ENCODE measurements around the gene GRAMD2B.
"Not testable (repeated sequence)": the region's sequence is repeated elsewhere in the genome, so short reads cannot be mapped to it uniquely, and the experiment has no call there.

GRAMD2B gene

GRCh38 chr5:126516852-126517251, 93.6 kb downstream of the GRAMD2B start:
- DNase-seq (ENCODE audit: low read depth): no peak
- H3K4me3 ChIP-seq (ENCODE audit: low read depth, low read length): no peak overlapping the region
- no peak for TF ChIP-seq CTCF (IDR thresholded peaks at IDR 0.05; ENCODE audit: control insufficient read depth, extremely low read depth, insufficient read depth)

- not testable (repeated sequence) for H3K4me3 ChIP-seq (ENCODE audit: low read depth, low read length); DNase-seq (ENCODE audit: low read depth)
Observed at GRCh38 chr5:126519223-126519622, 96.0 kb downstream of the GRAMD2B start.

- no peak for DNase-seq (ENCODE audit: low read depth)
- no peak for TF ChIP-seq CTCF (IDR thresholded peaks at IDR 0.05; ENCODE audit: control insufficient read depth, extremely low read depth, insufficient read depth)
- no peak overlapping the region for H3K4me3 ChIP-seq (ENCODE audit: low read depth, low read length)
Observed at GRCh38 chr5:126519637-126520592, 96.7 kb downstream of the GRAMD2B start.

- no peak overlapping the region for H3K4me3 ChIP-seq (ENCODE audit: low read depth, low read length)
- DNase-seq (ENCODE audit: low read depth): no peak
- no peak for TF ChIP-seq CTCF (IDR thresholded peaks at IDR 0.05; ENCODE audit: control insufficient read depth, extremely low read depth, insufficient read depth)
Observed at GRCh38 chr5:126520593-126520953, 97.4 kb downstream of the GRAMD2B start.

- TF ChIP-seq CTCF (IDR thresholded peaks at IDR 0.05; ENCODE audit: control insufficient read depth, extremely low read depth, insufficient read depth): no peak
- H3K4me3 ChIP-seq (ENCODE audit: low read depth, low read length): no peak overlapping the region
- DNase-seq (ENCODE audit: low read depth): no peak
Observed at GRCh38 chr5:126521130-126521529, 97.9 kb downstream of the GRAMD2B start.

GRCh38 chr5:126523818-126524510, 100.8 kb downstream of the GRAMD2B start:
- no peak overlapping the region for H3K4me3 ChIP-seq (ENCODE audit: low read depth, low read length)
- no peak for TF ChIP-seq CTCF (IDR thresholded peaks at IDR 0.05; ENCODE audit: control insufficient read depth, extremely low read depth, insufficient read depth)
- DNase-seq (ENCODE audit: low read depth): no peak

- TF ChIP-seq CTCF (IDR thresholded peaks at IDR 0.05; ENCODE audit: control insufficient read depth, extremely low read depth, insufficient read depth): no peak
- H3K4me3 ChIP-seq (ENCODE audit: low read depth, low read length): no peak overlapping the region
- no peak for DNase-seq (ENCODE audit: low read depth)
Observed at GRCh38 chr5:126525630-126526245, 102.5 kb downstream of the GRAMD2B start.
